Ascending aorta (tissue), 2 donors: ENCODE measurements around the gene RBM6. TPM values are rescaled to one million over a fixed set of nuclear protein-coding genes. Genes with fewer than 3 reads are reported as not detected.
A peak's percentile ranks its signal among the peaks of the same experiment; 100 is the strongest.

Experiments
- DNase-seq, 2 donors: peaks; one replicate each; pipeline ENCODE4 v3.0.0-alpha.2; 2019; ENCODE audit warnings: low spot score in 2 of 2
- H3K27ac ChIP-seq, 2 donors: fragments of 200-600 bp; sonication (generic); one replicate each; pipeline ENCODE4 v1.5.1; 2016 to 2017; ENCODE audit warnings: mild to moderate bottlenecking in 1 of 2
- H3K27me3 ChIP-seq: fragments of 200-600 bp; sonication (generic); one replicate; pipeline ENCODE4 v1.5.1; 2017
- H3K36me3 ChIP-seq, 2 donors: fragments of 200-600 bp; sonication (generic); one replicate each; pipeline ENCODE4 v1.5.1; 2016
- H3K4me1 ChIP-seq, 2 donors: fragments of 200-600 bp; sonication (generic); one replicate each; pipeline ENCODE4 v1.5.1; 2016 to 2017; ENCODE audit warnings: mild to moderate bottlenecking in 1 of 2
- H3K4me3 ChIP-seq, 2 donors: fragments of 200-600 bp; sonication (generic); one replicate each; pipeline ENCODE4 v1.5.1; 2016 to 2017; ENCODE audit warnings: mild to moderate bottlenecking in 1 of 2
- H3K9me3 ChIP-seq, 2 donors: fragments of 200-600 bp; sonication (generic); one replicate each; pipeline ENCODE4 v1.5.1; 2016
- intact Hi-C: fragments of 100-400 bp; cut with DNase I; formaldehyde crosslinking; loops from one replicate; pipeline ENCODE4 v1.15.1; 2023
- total RNA-seq: library from RNA; depleted of rRNA; stranded (reverse); fragments of >200 nt; gene quantifications from one replicate; pipeline ENCODE4 v1.1.0, GENCODE V29; 2016
- TF ChIP-seq, protein P1 (sequence below), 3 experiments: fragments of 200-600 bp in 2 of 3; fragments of 450-650 bp in 1 of 3; sonication (generic) in 2 of 3; IDR thresholded peaks; one replicate each; pipeline ENCODE4 v1.5.1; 2016 to 2019; ENCODE audit warnings: antibody characterized with exemption in 3 of 3, mild to moderate bottlenecking in 1 of 3, moderate library complexity in 1 of 3

RBM6 gene
- total RNA-seq, 1 donor from 2014 or later = 84.7 TPM

DNA sequence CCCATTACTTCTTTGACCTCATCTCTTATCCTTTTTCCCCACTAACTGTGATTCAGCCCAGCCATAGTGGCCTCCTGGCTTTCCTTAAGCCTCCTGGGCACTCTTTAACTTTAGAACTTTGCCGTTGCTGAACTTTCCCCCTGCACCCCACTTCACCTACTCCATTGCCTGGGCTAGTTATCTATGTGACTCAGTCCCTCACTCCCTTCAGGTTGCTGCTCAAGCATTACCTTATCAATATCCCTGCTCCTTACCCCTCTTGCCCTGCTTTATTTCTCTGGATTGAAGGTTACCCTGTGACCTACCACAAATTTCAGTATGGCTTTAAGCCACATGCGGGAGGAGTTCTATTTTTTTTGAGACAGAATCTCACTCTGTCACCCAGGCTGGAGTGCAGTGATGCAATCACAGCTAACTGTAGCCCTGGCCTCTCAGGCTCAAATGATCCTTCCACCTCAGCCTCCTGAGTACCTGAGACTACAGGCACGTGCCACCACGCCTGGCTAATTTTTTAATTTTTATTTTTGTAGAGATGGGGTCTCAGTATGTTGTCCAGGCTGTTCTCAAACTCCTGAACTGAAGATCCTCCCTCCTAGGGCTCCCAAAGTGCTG, 13.7 kb upstream of the RBM6 start:
- H3K27ac ChIP-seq = no peak overlapping the region
- no peak for DNase-seq
- intact Hi-C loops = no loop called here
- H3K27me3 ChIP-seq = no peaks in the 10 kb centered on the region
- H3K4me1 ChIP-seq = peaks cover 8 to 10% of the 10 kb centered on the region in 2 donors
- H3K36me3 ChIP-seq = peaks cover 3 to 6% of the 10 kb centered on the region in 2 donors
- no peaks in the 10 kb centered on the region for H3K9me3 ChIP-seq
- TF ChIP-seq, protein P1, sequence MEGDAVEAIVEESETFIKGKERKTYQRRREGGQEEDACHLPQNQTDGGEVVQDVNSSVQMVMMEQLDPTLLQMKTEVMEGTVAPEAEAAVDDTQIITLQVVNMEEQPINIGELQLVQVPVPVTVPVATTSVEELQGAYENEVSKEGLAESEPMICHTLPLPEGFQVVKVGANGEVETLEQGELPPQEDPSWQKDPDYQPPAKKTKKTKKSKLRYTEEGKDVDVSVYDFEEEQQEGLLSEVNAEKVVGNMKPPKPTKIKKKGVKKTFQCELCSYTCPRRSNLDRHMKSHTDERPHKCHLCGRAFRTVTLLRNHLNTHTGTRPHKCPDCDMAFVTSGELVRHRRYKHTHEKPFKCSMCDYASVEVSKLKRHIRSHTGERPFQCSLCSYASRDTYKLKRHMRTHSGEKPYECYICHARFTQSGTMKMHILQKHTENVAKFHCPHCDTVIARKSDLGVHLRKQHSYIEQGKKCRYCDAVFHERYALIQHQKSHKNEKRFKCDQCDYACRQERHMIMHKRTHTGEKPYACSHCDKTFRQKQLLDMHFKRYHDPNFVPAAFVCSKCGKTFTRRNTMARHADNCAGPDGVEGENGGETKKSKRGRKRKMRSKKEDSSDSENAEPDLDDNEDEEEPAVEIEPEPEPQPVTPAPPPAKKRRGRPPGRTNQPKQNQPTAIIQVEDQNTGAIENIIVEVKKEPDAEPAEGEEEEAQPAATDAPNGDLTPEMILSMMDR (IDR thresholded peaks at IDR 0.05) = no peak
- H3K4me3 ChIP-seq = no peak overlapping the region

DNA sequence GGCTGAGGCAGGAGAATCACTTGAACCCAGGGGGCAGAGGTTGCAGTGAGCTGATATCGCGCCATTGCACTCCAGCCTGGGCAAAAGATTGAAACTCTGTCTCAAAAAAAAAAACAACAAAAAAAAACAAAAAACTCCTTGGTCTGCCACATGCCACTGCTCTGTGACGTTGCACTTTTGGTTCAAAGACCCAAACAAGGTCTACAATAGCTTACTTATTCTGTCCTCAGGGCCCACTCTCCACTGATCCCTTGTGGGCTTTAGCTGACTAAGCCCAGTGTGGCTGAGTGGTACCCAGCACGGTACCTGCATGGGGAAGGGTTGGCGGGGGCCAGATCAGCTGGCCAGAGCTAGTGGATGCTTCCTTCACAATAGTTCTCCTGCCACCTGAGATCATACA, 12.2 kb upstream of the RBM6 start:
- intact Hi-C loops = no loop called here

DNA sequence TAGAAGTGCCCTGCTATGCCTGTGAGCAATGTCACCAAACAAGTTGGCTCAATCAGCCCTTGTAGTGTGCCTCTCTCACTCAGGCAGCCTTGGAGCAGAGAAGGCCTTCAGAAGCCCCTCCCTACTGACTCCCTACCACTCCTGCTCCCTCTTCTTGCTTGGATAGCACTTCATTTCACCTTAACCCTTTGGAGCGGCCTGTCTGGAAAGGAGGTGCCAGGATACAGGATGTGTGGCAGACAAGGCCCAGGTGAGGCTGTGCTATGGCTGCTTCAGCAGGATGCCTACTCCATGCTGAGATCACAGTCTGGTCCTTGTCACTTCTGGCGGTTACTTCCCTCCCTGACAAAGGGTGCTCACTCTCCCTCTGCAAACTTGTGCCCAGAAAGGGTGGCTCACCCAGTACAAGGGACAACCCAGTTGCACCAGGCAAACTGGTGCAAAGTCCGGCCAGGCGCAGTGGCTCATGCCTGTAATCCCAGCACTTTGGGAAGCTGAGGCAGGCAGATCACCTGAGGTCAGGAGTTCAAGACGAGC, 11.4 kb upstream of the RBM6 start:
- Histone ChIP-seq H3K36me3 (peaks cover 2 to 3% of the 10 kb centered on the region in 2 donors), H3K4me3 (peak overlapping the region; percentile 72 to 77), H3K27me3 (no peaks in the 10 kb centered on the region), H3K27ac (no peak overlapping the region), H3K9me3 (no peaks in the 10 kb centered on the region), H3K4me1 (peaks cover 8 to 10% of the 10 kb centered on the region in 2 donors)
- intact Hi-C loops = loop anchor here (1.0 kb wide), 1 partner anchor 12 kb away; the partner anchor contains the start of gene RBM6
- no peak for DNase-seq
- TF ChIP-seq, protein P1 (IDR thresholded peaks at IDR 0.05) = no peak

More for the DNA sequence above, 12.2 kb upstream of the RBM6 start:
- Histone ChIP-seq H3K27ac (no peak overlapping the region), H3K9me3 (no peaks in the 10 kb centered on the region), H3K4me1 (peaks cover 8 to 10% of the 10 kb centered on the region in 2 donors), H3K27me3 (no peaks in the 10 kb centered on the region), H3K4me3 (no peak overlapping the region), H3K36me3 (peaks cover 3 to 4% of the 10 kb centered on the region in 2 donors)
- no peak for DNase-seq
- TF ChIP-seq, protein P1 (IDR thresholded peaks at IDR 0.05) = no peak

DNA sequence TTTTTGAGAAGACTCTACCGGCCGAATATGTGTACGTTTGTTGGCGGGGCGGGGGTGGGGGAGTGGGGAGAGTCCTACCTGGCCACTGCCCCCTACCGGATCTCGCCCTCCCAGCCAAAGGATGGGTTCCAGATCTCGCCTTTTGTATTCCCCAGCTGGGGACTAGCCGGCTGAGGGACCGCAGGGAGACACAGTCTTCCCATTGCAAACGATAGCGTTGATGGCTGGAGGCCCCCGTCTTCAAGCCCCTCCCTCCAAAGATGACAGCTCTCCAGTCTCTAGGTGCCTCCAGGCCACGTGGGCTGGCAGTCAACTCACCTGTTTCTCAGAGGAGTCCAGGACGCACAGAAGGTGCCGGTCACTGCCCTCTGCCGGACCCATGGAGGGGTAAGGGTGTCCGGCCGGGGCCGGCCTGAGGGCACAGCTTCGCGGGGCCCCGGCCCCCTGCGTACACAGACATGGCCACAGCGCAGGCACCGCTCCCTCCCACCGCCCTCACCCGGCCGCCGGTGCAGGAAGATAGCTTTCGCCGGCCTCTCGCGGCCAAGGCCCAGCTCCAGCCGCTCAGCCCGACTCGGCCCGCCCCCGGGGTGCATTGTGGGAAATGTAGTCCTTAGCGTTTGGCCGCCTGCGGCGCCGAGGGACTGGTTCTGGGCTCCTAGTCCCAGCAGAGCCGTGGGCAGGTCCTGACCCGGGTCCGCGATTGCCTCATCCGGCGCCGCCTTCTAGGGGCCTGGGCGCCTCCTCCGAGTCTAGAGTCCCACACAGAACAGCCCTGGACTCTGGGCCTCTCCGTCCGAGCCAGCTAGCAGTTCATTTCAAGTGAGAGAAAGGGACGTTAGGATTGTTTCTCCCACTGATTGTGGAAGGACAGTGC, 10.4 kb upstream of the RBM6 start, which contains the start of gene MON1A:
TSS of gene MON1A (minus strand) at position 521 of the 877 bp plus-strand sequence. CDS start 16,465 bp downstream, outside the sequence.
- peaks cover 8 to 10% of the 10 kb centered on the region in 2 donors for H3K4me1 ChIP-seq
- H3K36me3 ChIP-seq = peaks cover 0 to under 1% of the 10 kb centered on the region in 2 donors
- DNase-seq = peak; percentile 75 to 97
- no peaks in the 10 kb centered on the region for H3K9me3 ChIP-seq
- TF ChIP-seq, protein P1 (IDR thresholded peaks at IDR 0.05) = peak; percentile 21 to 45 (median 24)
- H3K4me3 ChIP-seq = peak within 1 kb of the TSS; percentile 72 to 77
- intact Hi-C loops = loop anchor here (1.0 kb wide), 1 partner anchor 11 kb away; the partner anchor contains the start of gene RBM6
- no peaks in the 10 kb centered on the region for H3K27me3 ChIP-seq
- H3K27ac ChIP-seq = peak within 1 kb of the TSS; percentile 83 to 90

DNA sequence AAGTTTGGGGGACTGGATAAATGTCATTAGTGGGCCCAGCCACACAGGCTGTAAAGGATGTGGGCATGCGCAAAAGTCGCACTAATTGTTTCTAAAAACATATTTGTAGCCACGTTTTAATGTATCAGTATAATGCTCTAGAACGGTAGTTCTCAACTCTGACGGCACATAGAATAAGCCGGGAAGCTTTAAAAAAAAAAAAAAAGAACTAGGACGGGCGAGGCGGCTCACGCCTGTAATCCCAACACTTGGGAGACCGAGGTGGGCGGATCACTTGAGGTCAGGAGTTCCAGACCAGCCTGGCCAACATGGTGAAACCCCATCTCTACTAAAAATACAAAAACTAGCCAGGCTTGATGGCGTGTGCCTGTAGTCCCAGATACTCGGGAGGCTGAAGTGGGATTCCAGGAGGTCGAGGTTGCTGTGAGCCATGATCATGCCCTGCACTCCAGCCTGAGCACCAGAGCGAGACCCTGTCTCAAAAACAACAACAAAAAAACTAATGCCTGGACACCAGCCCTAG, 9.7 kb upstream of the RBM6 start:
- no peaks in the 10 kb centered on the region for H3K27me3 ChIP-seq
- TF ChIP-seq, protein P1 (IDR thresholded peaks at IDR 0.05) = no peak
- H3K4me1 ChIP-seq = peaks cover 8 to 10% of the 10 kb centered on the region in 2 donors
- intact Hi-C loops = no loop called here
- no peaks in the 10 kb centered on the region for H3K9me3 ChIP-seq
- peak overlapping the region; percentile 72 to 77 for H3K4me3 ChIP-seq
- H3K27ac ChIP-seq = peak overlapping the region; percentile 83 to 90
- no peaks in the 10 kb centered on the region for H3K36me3 ChIP-seq
- DNase-seq = no peak
